NCI-H2196 treated with DMSO at 0.1 percent for 48 hours (cell line): ENCODE measurements around the gene GTF3C5.
"Not testable (repeated sequence)": the region's sequence is repeated elsewhere in the genome, so short reads cannot be mapped to it uniquely, and the experiment has no call there.

Experiments
- DNase-seq: peaks from one replicate; lab custom pipeline; 2025; ENCODE audit not compliant: unreplicated experiment; lab: John Stamatoyannopoulos, UW

GTF3C5 gene

DNA sequence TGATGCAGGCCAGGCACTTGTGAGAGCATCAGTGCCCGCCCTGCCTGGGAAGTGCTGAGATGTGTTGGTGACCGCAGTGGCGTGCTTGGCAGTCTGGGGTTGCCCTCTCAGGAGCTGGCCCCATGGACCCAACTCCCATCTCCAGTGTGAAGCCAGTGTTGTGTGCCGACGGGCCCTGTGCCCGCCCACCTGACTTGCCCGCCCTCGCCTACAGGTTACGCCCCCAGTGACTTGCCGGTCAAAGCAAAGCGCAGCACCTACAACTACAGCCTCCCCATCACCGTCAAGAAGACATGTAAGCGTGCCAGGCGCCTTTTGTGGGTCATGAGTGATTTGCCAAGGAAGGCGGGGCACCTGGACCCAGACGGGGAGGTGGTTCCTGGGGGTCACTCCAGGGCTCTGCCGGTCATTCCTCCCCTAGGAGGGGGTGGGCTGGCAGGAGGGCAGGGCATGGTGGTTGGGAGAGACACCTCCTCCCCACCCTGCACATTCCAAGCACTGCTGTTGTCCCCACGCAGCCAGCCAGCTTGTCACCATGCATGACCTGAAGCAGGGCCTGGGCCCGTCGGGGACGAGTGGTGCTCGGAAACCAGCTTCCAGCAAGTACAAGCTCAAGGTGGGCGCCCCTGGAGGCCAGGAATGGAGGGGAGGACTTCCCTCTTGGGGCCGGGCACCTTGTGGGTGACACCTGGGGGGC, 23.5 kb downstream of the GTF3C5 start:
- no peak for DNase-seq

- DNase-seq: no peak
Measured at GRCh38 chr9:133054966-133055365, 24.2 kb downstream of the GTF3C5 start.

- no peak for DNase-seq
Measured at GRCh38 chr9:133055788-133056420, 25.1 kb downstream of the GTF3C5 start.

DNA sequence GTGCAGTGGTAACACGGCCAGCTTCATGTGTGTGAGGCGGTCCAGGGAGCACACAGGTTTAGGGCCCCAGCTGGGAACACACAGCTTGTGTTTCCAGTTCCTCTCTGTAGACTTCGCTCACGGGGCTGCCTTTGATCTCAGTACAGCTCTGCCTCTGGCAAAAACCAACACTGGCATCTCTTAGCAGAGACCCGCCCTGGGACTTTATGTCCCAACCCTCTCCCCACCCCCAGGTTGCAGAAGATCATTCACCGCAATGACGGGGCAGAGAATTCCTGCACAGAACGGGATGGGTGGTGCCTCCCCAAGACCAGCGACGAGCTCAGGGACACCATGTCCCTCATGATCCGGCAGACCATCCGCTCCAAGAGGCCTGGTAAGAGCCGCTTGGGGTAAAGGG, 25.7 kb downstream of the GTF3C5 start:
- no peak for DNase-seq

- no peak for DNase-seq
Measured at GRCh38 chr9:133057006-133057405, 26.2 kb downstream of the GTF3C5 start.

DNA sequence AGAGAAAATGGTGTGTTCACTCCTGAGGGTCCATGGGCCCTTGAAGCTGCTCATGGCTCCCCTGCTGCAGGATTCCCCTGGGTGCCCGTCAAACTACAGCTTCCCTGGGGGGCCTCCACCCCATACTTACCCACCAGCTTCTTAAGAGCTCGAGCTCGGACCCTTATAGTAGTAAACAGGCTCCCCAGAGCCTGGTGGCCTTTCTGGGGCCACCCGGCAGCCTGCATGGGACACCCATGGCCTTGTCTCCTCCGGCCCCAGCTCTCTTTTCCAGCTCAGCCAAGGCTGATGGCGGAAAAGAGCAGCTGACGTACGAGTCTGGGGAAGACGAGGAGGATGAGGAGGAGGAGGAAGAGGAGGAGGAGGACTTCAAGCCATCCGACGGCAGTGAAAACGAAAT, 26.8 kb downstream of the GTF3C5 start:
- no peak for DNase-seq

DNA sequence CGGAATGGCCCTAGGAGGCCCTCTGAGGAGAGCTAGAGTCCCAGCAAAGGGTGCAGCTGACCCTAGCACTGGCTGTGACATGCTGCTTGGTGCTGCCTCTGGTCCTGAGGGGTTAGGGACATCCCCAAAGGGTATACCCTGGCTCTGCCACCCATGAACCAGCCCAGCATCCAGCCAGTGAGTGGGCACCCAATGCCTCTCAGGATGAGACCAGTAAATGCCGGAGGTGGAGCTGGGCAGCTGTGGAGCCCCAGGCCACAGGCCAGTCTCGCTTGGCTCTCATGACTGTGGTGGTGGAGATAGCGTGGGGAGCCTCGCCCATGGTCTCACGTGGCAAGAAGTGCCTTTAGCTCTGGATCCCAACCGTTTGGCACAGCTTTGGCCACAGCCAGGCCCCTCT, 27.3 kb downstream of the GTF3C5 start:
- DNase-seq: no peak

- DNase-seq: no peak
Measured at GRCh38 chr9:133058550-133059320, 27.9 kb downstream of the GTF3C5 start.

GRCh38 chr9:133059623-133060022, 28.8 kb downstream of the GTF3C5 start:
- no peak for DNase-seq

DNA sequence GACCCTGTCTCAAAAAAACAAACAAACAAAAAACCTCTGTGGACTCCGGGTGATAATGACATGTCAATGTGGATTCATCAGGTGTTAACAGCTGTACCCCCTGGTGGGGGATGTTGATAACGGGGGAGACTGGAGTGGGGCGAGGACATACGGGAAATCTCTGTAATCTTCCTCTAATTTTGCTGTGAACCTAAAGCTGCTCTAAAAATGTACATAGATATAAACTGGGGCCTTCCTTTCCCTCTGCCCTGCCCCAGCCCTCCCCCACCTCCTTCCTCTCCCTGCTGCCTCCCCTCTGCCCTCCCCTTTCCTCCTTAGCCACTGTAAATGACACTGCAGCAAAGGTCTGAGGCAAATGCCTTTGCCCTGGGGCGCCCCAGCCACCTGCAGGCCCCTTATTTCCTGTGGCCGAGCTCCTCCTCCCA, 29.6 kb downstream of the GTF3C5 start:
- DNase-seq: no peak

GRCh38 chr9:133061019-133061763, 30.4 kb downstream of the GTF3C5 start:
- DNase-seq: not testable (repeated sequence)

- DNase-seq: not testable (repeated sequence)
Measured at GRCh38 chr9:133061764-133062145, 31.0 kb downstream of the GTF3C5 start, which contains the start of gene CEL. CEL (plus strand) TSS chr9:133061981; CDS start chr9:133062003, 22 bp downstream.

- not testable (repeated sequence) for DNase-seq
Measured at GRCh38 chr9:133062569-133062968, 31.8 kb downstream of the GTF3C5 start.

GRCh38 chr9:133063159-133063499, 32.3 kb downstream of the GTF3C5 start:
- DNase-seq: no peak

DNA sequence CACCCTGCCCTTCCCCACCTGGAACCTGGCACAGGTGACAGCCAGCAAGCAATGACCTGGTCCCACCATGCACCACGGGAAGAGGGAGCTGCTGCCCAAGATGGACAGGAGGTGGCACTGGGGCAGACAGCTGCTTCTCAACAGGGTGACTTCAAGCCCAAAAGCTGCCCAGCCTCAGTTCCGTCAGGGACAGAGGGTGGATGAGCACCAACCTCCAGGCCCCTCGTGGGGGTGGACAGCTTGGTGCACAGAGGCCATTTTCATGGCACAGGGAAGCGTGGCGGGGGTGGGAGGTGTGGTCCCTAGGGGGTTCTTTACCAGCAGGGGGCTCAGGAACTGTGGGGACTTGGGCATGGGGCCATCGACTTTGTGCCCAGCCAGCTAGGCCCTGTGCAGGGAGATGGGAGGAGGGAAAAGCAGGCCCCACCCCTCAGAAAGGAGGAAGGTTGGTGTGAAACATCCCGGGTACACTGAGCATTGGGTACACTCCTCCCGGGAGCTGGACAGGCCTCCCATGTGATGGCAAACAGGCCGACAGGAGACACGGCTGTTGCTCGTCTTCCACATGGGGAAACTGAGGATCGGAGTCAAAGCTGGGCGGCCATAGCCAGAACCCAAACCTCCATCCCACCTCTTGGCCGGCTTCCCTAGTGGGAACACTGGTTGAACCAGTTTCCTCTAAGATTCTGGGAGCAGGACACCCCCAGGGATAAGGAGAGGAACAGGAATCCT, 32.9 kb downstream of the GTF3C5 start:
- no peak for DNase-seq

GRCh38 chr9:133064241-133065069, 33.7 kb downstream of the GTF3C5 start:
- no peak for DNase-seq

DNA sequence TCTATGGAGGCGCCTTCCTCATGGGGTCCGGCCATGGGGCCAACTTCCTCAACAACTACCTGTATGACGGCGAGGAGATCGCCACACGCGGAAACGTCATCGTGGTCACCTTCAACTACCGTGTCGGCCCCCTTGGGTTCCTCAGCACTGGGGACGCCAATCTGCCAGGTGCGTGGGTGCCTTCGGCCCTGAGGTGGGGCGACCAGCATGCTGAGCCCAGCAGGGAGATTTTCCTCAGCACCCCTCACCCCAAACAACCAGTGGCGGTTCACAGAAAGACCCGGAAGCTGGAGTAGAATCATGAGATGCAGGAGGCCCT, 34.2 kb downstream of the GTF3C5 start:
- no peak for DNase-seq

- no peak for DNase-seq
Measured at GRCh38 chr9:133066181-133066983, 35.6 kb downstream of the GTF3C5 start.

- no peak for DNase-seq
Measured at GRCh38 chr9:133067006-133067405, 36.2 kb downstream of the GTF3C5 start.
